H9 (cell line): Measurements from ENCODE around the gene LIPC. TPM values are rescaled to one million over a fixed set of nuclear protein-coding genes. Genes with fewer than 3 reads are reported as not detected.

Experiments
- DNase-seq: peaks from one replicate; pipeline ENCODE4 v3.0.0-alpha.2; 2017
- H2AFZ ChIP-seq: one replicate; pipeline ENCODE4 v1.6.1; 2013; ENCODE audit warnings: mild to moderate bottlenecking, low read length, control low read depth, moderate library complexity
- H2AK5ac ChIP-seq: 2 replicates; pipeline ENCODE4 v1.6.1; 2013; ENCODE audit warnings: low read length, control low read depth, mixed read lengths; ENCODE audit not compliant: insufficient read length
- H2BK120ac ChIP-seq: one replicate; pipeline ENCODE4 v1.6.1; 2013; ENCODE audit warnings: low read depth, mild to moderate bottlenecking, low read length, control low read depth, inconsistent platforms; ENCODE audit not compliant: poor library complexity, severe bottlenecking
- H2BK12ac ChIP-seq: 2 replicates; pipeline ENCODE4 v1.6.1; 2013; ENCODE audit warnings: low read length, control low read depth, mixed read lengths, low read depth; ENCODE audit not compliant: insufficient read length
- H2BK15ac ChIP-seq: 2 replicates; pipeline ENCODE4 v1.6.1; 2013; ENCODE audit warnings: low read depth, low read length, control low read depth
- H2BK20ac ChIP-seq: one replicate; pipeline ENCODE4 v1.6.1; 2013; ENCODE audit warnings: low read depth, mild to moderate bottlenecking, low read length, control low read depth, inconsistent platforms; ENCODE audit not compliant: poor library complexity, severe bottlenecking
- H2BK5ac ChIP-seq: 2 replicates; pipeline ENCODE4 v1.6.1; 2013; ENCODE audit warnings: low read length, control low read depth, mixed read lengths; ENCODE audit not compliant: insufficient read length
- H3K14ac ChIP-seq: 2 replicates; pipeline ENCODE4 v1.6.1; 2013; ENCODE audit warnings: low read length, control low read depth; ENCODE audit not compliant: insufficient read depth
- H3K18ac ChIP-seq: 2 replicates; pipeline ENCODE4 v1.6.1; 2013; ENCODE audit warnings: low read depth, mild to moderate bottlenecking, mixed read lengths, low read length, control low read depth; ENCODE audit not compliant: insufficient read length
- H3K23ac ChIP-seq: 2 replicates; pipeline ENCODE4 v1.6.1; 2013; ENCODE audit warnings: low read length, control low read depth, mixed read lengths, low read depth; ENCODE audit not compliant: insufficient read length
- H3K23me2 ChIP-seq: 2 replicates; pipeline ENCODE4 v1.6.1; 2013; ENCODE audit warnings: low read depth, mild to moderate bottlenecking, mixed read lengths, low read length, control low read depth; ENCODE audit not compliant: insufficient read length, poor library complexity, severe bottlenecking
- H3K27ac ChIP-seq: 2 replicates; pipeline ENCODE4 v1.5.1; 2013; ENCODE audit warnings: low read length, control low read depth, mixed read lengths, low read depth; ENCODE audit not compliant: insufficient read length
- H3K27me3 ChIP-seq: 2 replicates; pipeline ENCODE4 v1.6.1; 2013; ENCODE audit warnings: low read length, control low read depth, inconsistent platforms; ENCODE audit not compliant: insufficient read depth
- H3K4ac ChIP-seq: 2 replicates; pipeline ENCODE4 v1.6.1; 2013; ENCODE audit warnings: low read depth, mild to moderate bottlenecking, control low read depth, inconsistent platforms, low read length, moderate library complexity
- H3K4me1 ChIP-seq: 2 replicates; pipeline ENCODE4 v1.6.1; 2013; ENCODE audit warnings: low read length, control low read depth, inconsistent platforms; ENCODE audit not compliant: insufficient read depth
- H3K4me2 ChIP-seq: 2 replicates; pipeline ENCODE4 v1.6.1; 2013; ENCODE audit warnings: low read length, control low read depth, mixed read lengths; ENCODE audit not compliant: insufficient read length, insufficient read depth
- H3K56ac ChIP-seq: 2 replicates; pipeline ENCODE4 v1.6.1; 2013; ENCODE audit warnings: low read depth, mild to moderate bottlenecking, mixed read lengths, low read length, control low read depth; ENCODE audit not compliant: insufficient read length
- H3K79me1 ChIP-seq: 2 replicates; pipeline ENCODE4 v1.6.1; 2013; ENCODE audit warnings: low read depth, mild to moderate bottlenecking, moderate library complexity, low read length, control low read depth, inconsistent platforms; ENCODE audit not compliant: insufficient read depth, poor library complexity, severe bottlenecking
- H3K79me2 ChIP-seq: 2 replicates; pipeline ENCODE4 v1.6.1; 2013; ENCODE audit warnings: low read length, control low read depth, inconsistent platforms; ENCODE audit not compliant: insufficient read depth
- H3K9ac ChIP-seq: 2 replicates; pipeline ENCODE4 v1.6.1; 2013; ENCODE audit warnings: low read length, control low read depth, mixed read lengths; ENCODE audit not compliant: insufficient read length; ENCODE audit errors: extremely low read depth
- H3K9me3 ChIP-seq: one replicate; pipeline ENCODE4 v1.6.1; 2013; ENCODE audit warnings: low read depth, low read length, inconsistent platforms; ENCODE audit not compliant: control insufficient read depth
- H3T11ph ChIP-seq: one replicate; pipeline ENCODE4 v1.6.1; 2013; ENCODE audit warnings: mild to moderate bottlenecking, low read length, control low read depth, inconsistent platforms
- H4K20me1 ChIP-seq: one replicate; pipeline ENCODE4 v1.6.1; 2013; ENCODE audit not compliant: control insufficient read depth, insufficient read length, insufficient read depth
- H4K5ac ChIP-seq: 2 replicates; pipeline ENCODE4 v1.6.1; 2013; ENCODE audit warnings: low read depth, mild to moderate bottlenecking, mixed read lengths, low read length, control low read depth; ENCODE audit not compliant: insufficient read length
- H4K8ac ChIP-seq: replicated peaks from 2 replicates; pipeline ENCODE4 v1.6.1; 2013; ENCODE audit warnings: low read length, control low read depth, mixed read lengths, low read depth; ENCODE audit not compliant: insufficient read length
- H4K91ac ChIP-seq: 2 replicates; pipeline ENCODE4 v1.6.1; 2013; ENCODE audit warnings: low read depth, mild to moderate bottlenecking, moderate library complexity, mixed read lengths, low read length, control low read depth; ENCODE audit not compliant: insufficient read length
- H3K27ac Mint-ChIP-seq, 3 experiments: 2 replicates in 2 of 3; 3 replicates in 1 of 3; pipeline ENCODE4 v1.8.0; 2020 to 2021; ENCODE audit warnings: mixed read lengths in 3 of 3, mild to moderate bottlenecking in 1 of 3, moderate library complexity in 1 of 3
- H3K27me3 Mint-ChIP-seq: 2 replicates; pipeline ENCODE4 v1.8.0; 2021; ENCODE audit warnings: low read depth, mild to moderate bottlenecking, moderate library complexity, mixed read lengths
- H3K36me3 Mint-ChIP-seq, 3 experiments: 2 replicates in 2 of 3; 3 replicates in 1 of 3; pipeline ENCODE4 v1.8.0; 2020 to 2021; ENCODE audit warnings: low read depth in 3 of 3, mixed read lengths in 3 of 3; ENCODE audit not compliant: insufficient read depth in 1 of 3
- H3K4me1 Mint-ChIP-seq, 2 experiments: 2 replicates each; pipeline ENCODE4 v1.8.0; 2020; ENCODE audit warnings: mixed read lengths in 2 of 2
- H3K4me3 Mint-ChIP-seq, 2 experiments: 2 replicates in 1 of 2; 3 replicates in 1 of 2; pipeline ENCODE4 v1.8.0; 2020 to 2021; ENCODE audit warnings: mild to moderate bottlenecking in 2 of 2, mixed read lengths in 2 of 2, moderate library complexity in 1 of 2
- H3K9me3 Mint-ChIP-seq, 2 experiments: 2 replicates in 1 of 2; 3 replicates in 1 of 2; pipeline ENCODE4 v1.8.0; 2020; ENCODE audit warnings: mild to moderate bottlenecking in 2 of 2, mixed read lengths in 2 of 2, moderate library complexity in 1 of 2
- CTCF ChIP-seq: fragments of 200-600 bp; sonication (generic); conservative IDR thresholded peaks from 3 replicates; pipeline ENCODE4 v1.8.0; 2021; ENCODE audit warnings: antibody characterized with exemption, mild to moderate bottlenecking
- WGBS: extraction: QIAGEN DNeasy Blood & Tissue Kit; methylation state at CpG from one replicate; pipeline ENCODE4 v1.1.7; 2013; ENCODE audit warnings: missing lambda C conversion rate, low lambda C conversion rate, mixed read lengths; ENCODE audit not compliant: insufficient read length; ENCODE audit errors: extremely low coverage; 5-methylcytosine and 5-hydroxymethylcytosine counted together
- total RNA-seq: library from RNA; stranded (reverse); gene quantifications from 2 replicates; pipeline ENCODE4 v1.2.1, GENCODE V29; 2021

LIPC gene
- total RNA-seq, 1 experiment from 2014 or later, result not detected

GRCh38 chr15:58582160-58582559 lies 150.4 kb downstream of the LIPC start:
- Histone ChIP-seq H3K79me2 (no peaks in the 10 kb centered on the region), H4K91ac (no peak overlapping the region), H2BK12ac (no peak overlapping the region), H2AK5ac (no peak overlapping the region), H4K8ac (no peak overlapping the region), H4K5ac (no peak overlapping the region), H3K56ac (no peak overlapping the region), H3K4ac (no peak overlapping the region), H3K27ac (no peak overlapping the region), H3K79me1 (no peaks in the 10 kb centered on the region), H3K4me1 (peaks cover 5% of the 10 kb centered on the region; the same call in 1 of the 2 replicates), H3T11ph (no peak overlapping the region), H3K9ac (no peak overlapping the region), H2BK20ac (no peak overlapping the region), H2BK5ac (no peak overlapping the region), H3K23ac (no peak overlapping the region), H3K4me2 (no peak overlapping the region), H3K23me2 (no peaks in the 10 kb centered on the region), H2AFZ (no peak overlapping the region), H2BK15ac (no peak overlapping the region), H3K27me3 (no peaks in the 10 kb centered on the region), H4K20me1 (no peaks in the 10 kb centered on the region), H3K9me3 (no peaks in the 10 kb centered on the region), H3K14ac (no peak overlapping the region), H3K18ac (no peak overlapping the region), H2BK120ac (no peak overlapping the region)
- Mint-ChIP-seq H3K4me3 (no peak overlapping the region), H3K4me1 (peaks cover 3 to 4% of the 10 kb centered on the region in 2 experiments; a peak in 1 of 4 replicates), H3K36me3 (0 out of 7 replicates have a peak, but pooled peaks cover 0 to 7% (median 0%) of the 10 kb centered on the region in 3 experiments), H3K27ac (no peak overlapping the region), H3K9me3 (peaks cover 6 to 8% of the 10 kb centered on the region in 2 experiments; a peak in 4 of 5 replicates), H3K27me3 (no peaks in the 10 kb centered on the region)
- no peak for TF ChIP-seq CTCF
- no peak for DNase-seq
- WGBS, result no CpG with 5 or more reads among the region's 3 CpGs
